Ascending aorta (tissue), 2 donors: ENCODE results near the gene FN3K. TPM values are rescaled to one million over a fixed set of nuclear protein-coding genes. Genes with fewer than 3 reads are reported as not detected.
"Not testable (repeated sequence)": the region's sequence is repeated elsewhere in the genome, so short reads cannot be mapped to it uniquely, and the experiment has no call there.

Source experiments
- DNase-seq, 2 donors: peaks; one replicate each; pipeline ENCODE4 v3.0.0-alpha.2; 2019; ENCODE audit warnings: low spot score in 2 of 2
- H3K27ac ChIP-seq, 2 donors: fragments of 200-600 bp; sonication (generic); one replicate each; pipeline ENCODE4 v1.5.1; 2016 to 2017; ENCODE audit warnings: mild to moderate bottlenecking in 1 of 2
- H3K27me3 ChIP-seq: fragments of 200-600 bp; sonication (generic); one replicate; pipeline ENCODE4 v1.5.1; 2017
- H3K36me3 ChIP-seq, 2 donors: fragments of 200-600 bp; sonication (generic); one replicate each; pipeline ENCODE4 v1.5.1; 2016
- H3K4me1 ChIP-seq, 2 donors: fragments of 200-600 bp; sonication (generic); one replicate each; pipeline ENCODE4 v1.5.1; 2016 to 2017; ENCODE audit warnings: mild to moderate bottlenecking in 1 of 2
- H3K4me3 ChIP-seq, 2 donors: fragments of 200-600 bp; sonication (generic); one replicate each; pipeline ENCODE4 v1.5.1; 2016 to 2017; ENCODE audit warnings: mild to moderate bottlenecking in 1 of 2
- H3K9me3 ChIP-seq, 2 donors: fragments of 200-600 bp; sonication (generic); one replicate each; pipeline ENCODE4 v1.5.1; 2016
- CTCF ChIP-seq, 3 experiments: fragments of 200-600 bp in 2 of 3; fragments of 450-650 bp in 1 of 3; sonication (generic) in 2 of 3; IDR thresholded peaks; one replicate each; pipeline ENCODE4 v1.5.1; 2016 to 2019; ENCODE audit warnings: antibody characterized with exemption in 3 of 3, mild to moderate bottlenecking in 1 of 3, moderate library complexity in 1 of 3
- intact Hi-C: fragments of 100-400 bp; cut with DNase I; formaldehyde crosslinking; loops from one replicate; pipeline ENCODE4 v1.15.1; 2023
- total RNA-seq: library from RNA; depleted of rRNA; stranded (reverse); fragments of >200 nt; gene quantifications from one replicate; pipeline ENCODE4 v1.1.0, GENCODE V29; 2016

FN3K gene
- total RNA-seq, 1 donor from 2014 or later, result 10.5 TPM

DNA sequence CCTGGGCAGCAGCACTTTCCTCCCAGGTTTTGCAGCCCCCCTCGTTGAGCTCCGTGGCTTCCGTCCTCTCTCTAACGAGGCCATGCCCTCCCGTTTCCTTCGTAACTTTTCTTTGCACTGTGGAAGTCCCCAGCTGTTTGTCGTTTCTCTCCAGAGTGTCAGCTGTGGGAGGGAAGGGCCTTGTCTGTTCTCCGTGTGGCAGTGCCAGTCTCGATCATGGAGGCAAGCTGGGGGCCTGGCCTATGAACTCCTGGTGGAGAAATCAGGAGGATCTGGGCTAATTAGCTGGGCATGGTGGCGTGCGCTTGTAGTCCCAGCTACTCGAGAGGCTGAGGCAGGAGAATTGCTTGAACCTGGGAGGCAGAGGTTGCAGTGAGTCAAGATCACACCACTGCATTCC is 44.8 kb downstream of the FN3K start:
- no peak for TF ChIP-seq CTCF (IDR thresholded peaks at IDR 0.05)
- no peak for DNase-seq
- intact Hi-C loops, result loop anchor here (2.0 to 5.0 kb wide), 2 partner anchors 137 to 183 kb away; no protein-coding TSS in a partner anchor
- no peaks in the 10 kb centered on the region for H3K4me1 ChIP-seq
- H3K36me3 ChIP-seq, result peaks cover 18 to 21% of the 10 kb centered on the region in 2 donors
- no peaks in the 10 kb centered on the region for H3K9me3 ChIP-seq
- H3K27me3 ChIP-seq, result no peaks in the 10 kb centered on the region
- H3K4me3 ChIP-seq, result no peak overlapping the region
- H3K27ac ChIP-seq, result no peak overlapping the region

GRCh38 chr17:82780971-82781893 is 45.8 kb downstream of the FN3K start:
- TF ChIP-seq CTCF (IDR thresholded peaks at IDR 0.05), result no peak
- no peak for DNase-seq
- intact Hi-C loops, result loop anchor here (2.0 to 5.0 kb wide), 2 partner anchors 136 to 182 kb away; no protein-coding TSS in a partner anchor
- no peaks in the 10 kb centered on the region for H3K27me3 ChIP-seq
- H3K4me1 ChIP-seq, result no peaks in the 10 kb centered on the region
- H3K4me3 ChIP-seq, result no peak overlapping the region
- no peaks in the 10 kb centered on the region for H3K9me3 ChIP-seq
- H3K36me3 ChIP-seq, result peaks cover 18 to 21% of the 10 kb centered on the region in 2 donors
- H3K27ac ChIP-seq, result no peak overlapping the region

- peak in 1 of 2 donors; percentile 86 for DNase-seq
- H3K36me3 ChIP-seq, result peaks cover 17 to 18% of the 10 kb centered on the region in 2 donors
- no peaks in the 10 kb centered on the region for H3K27me3 ChIP-seq
- H3K4me3 ChIP-seq, result no peak overlapping the region
- H3K4me1 ChIP-seq, result no peaks in the 10 kb centered on the region
- no peaks in the 10 kb centered on the region for H3K9me3 ChIP-seq
- no peak overlapping the region for H3K27ac ChIP-seq
- intact Hi-C loops, result loop anchor here (2.0 to 5.0 kb wide), 2 partner anchors 135 to 181 kb away; no protein-coding TSS in a partner anchor
- TF ChIP-seq CTCF (IDR thresholded peaks at IDR 0.05), result peak; percentile 86 to 95 (median 93)
Measured at GRCh38 chr17:82781894-82782274, 46.5 kb downstream of the FN3K start.

- intact Hi-C loops, result loop anchor here (5.0 kb wide), 1 partner anchor 135 kb away; no protein-coding TSS in a partner anchor
- Histone ChIP-seq H3K4me1 (no peaks in the 10 kb centered on the region), H3K27me3 (no peaks in the 10 kb centered on the region), H3K4me3 (no peak overlapping the region), H3K9me3 (no peaks in the 10 kb centered on the region), H3K27ac (no peak overlapping the region), H3K36me3 (peaks cover 17 to 18% of the 10 kb centered on the region in 2 donors)
- no peak for DNase-seq
- no peak for TF ChIP-seq CTCF (IDR thresholded peaks at IDR 0.05)
Measured at GRCh38 chr17:82782657-82783207, 47.3 kb downstream of the FN3K start.

- H3K36me3 ChIP-seq, result peaks cover 17 to 18% of the 10 kb centered on the region in 2 donors
- intact Hi-C loops, result loop anchor here (5.0 kb wide), 1 partner anchor 134 kb away; no protein-coding TSS in a partner anchor
- no peak overlapping the region for H3K27ac ChIP-seq
- no peaks in the 10 kb centered on the region for H3K27me3 ChIP-seq
- no peaks in the 10 kb centered on the region for H3K4me1 ChIP-seq
- no peaks in the 10 kb centered on the region for H3K9me3 ChIP-seq
- no peak for DNase-seq
- no peak for TF ChIP-seq CTCF (IDR thresholded peaks at IDR 0.05)
- H3K4me3 ChIP-seq, result no peak overlapping the region
Measured at GRCh38 chr17:82783498-82783897, 48.1 kb downstream of the FN3K start.

DNA sequence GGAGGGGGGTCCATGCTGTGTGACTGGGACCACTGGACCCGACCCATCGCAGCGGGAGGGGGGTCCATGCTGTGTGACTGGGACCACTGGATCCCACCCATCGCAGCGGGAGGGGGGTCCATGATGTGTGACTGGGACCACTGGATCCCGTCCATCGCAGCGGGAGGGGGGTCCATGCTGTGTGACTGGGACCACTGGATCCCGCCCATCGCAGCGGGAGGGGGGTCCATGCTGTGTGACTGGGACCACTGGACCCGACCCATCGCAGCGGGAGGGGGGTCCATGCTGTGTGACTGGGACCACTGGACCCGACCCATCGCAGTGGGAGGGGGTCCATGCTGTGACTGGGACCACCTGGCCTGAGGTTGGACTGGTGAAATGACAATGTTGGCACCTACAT is 50.2 kb downstream of the FN3K start:
- H3K27me3 ChIP-seq, DNase-seq, H3K27ac ChIP-seq, H3K4me3 ChIP-seq, intact Hi-C loops, H3K4me1 ChIP-seq, H3K9me3 ChIP-seq: not testable (repeated sequence)
- peaks cover 17 to 18% of the 10 kb centered on the region in 2 donors for H3K36me3 ChIP-seq
